ENCODE results near the gene PLCB3. TPM values are rescaled to one million over a fixed set of nuclear protein-coding genes. Genes with fewer than 3 reads are reported as not detected.

The PLCB3 gene
- total RNA-seq, 1 donor, result 3.7 TPM

- Histone ChIP-seq H3K9me3 (ENCODE audit: low read depth, low read length) (no peaks in the 10 kb centered on the region), H3K4me1 (ENCODE audit: insufficient read depth, low read length) (peaks cover 25% of the 10 kb centered on the region), H3K27me3 (ENCODE audit: insufficient read depth, low read length) (no peaks in the 10 kb centered on the region), H3K4me3 (ENCODE audit: low read length) (no peak overlapping the region)
These were observed 40.0 kb upstream of the PLCB3 start for GRCh38 chr11:64211181-64211872.

- H3K4me1 ChIP-seq (ENCODE audit: insufficient read depth, low read length), result no peaks in the 10 kb centered on the region
- H3K27me3 ChIP-seq (ENCODE audit: insufficient read depth, low read length), result no peaks in the 10 kb centered on the region
- H3K4me3 ChIP-seq (ENCODE audit: low read length), result no peak overlapping the region
- H3K9me3 ChIP-seq (ENCODE audit: low read depth, low read length), result no peaks in the 10 kb centered on the region
These were observed 34.5 kb upstream of the PLCB3 start for GRCh38 chr11:64216879-64217278.

- Histone ChIP-seq H3K27me3 (ENCODE audit: insufficient read depth, low read length) (no peaks in the 10 kb centered on the region), H3K9me3 (ENCODE audit: low read depth, low read length) (no peaks in the 10 kb centered on the region), H3K4me1 (ENCODE audit: insufficient read depth, low read length) (no peaks in the 10 kb centered on the region), H3K4me3 (ENCODE audit: low read length) (no peak overlapping the region)
These were observed 32.5 kb upstream of the PLCB3 start for GRCh38 chr11:64218628-64219353.

- Histone ChIP-seq H3K27me3 (ENCODE audit: insufficient read depth, low read length) (no peaks in the 10 kb centered on the region), H3K9me3 (ENCODE audit: low read depth, low read length) (no peaks in the 10 kb centered on the region)
These were observed 32.0 kb upstream of the PLCB3 start for GRCh38 chr11:64219354-64219684.

GRCh38 chr11:64219755-64220154 is 31.6 kb upstream of the PLCB3 start:
- H3K4me3 ChIP-seq (ENCODE audit: low read length), result no peak overlapping the region
- no peaks in the 10 kb centered on the region for H3K9me3 ChIP-seq (ENCODE audit: low read depth, low read length)
- peaks cover 4% of the 10 kb centered on the region for H3K4me1 ChIP-seq (ENCODE audit: insufficient read depth, low read length)
- no peaks in the 10 kb centered on the region for H3K27me3 ChIP-seq (ENCODE audit: insufficient read depth, low read length)

More at GRCh38 chr11:64219354-64219684, 32.0 kb upstream of the PLCB3 start:
- Histone ChIP-seq H3K4me3 (ENCODE audit: low read length) (no peak overlapping the region), H3K4me1 (ENCODE audit: insufficient read depth, low read length) (no peaks in the 10 kb centered on the region)

- H3K9me3 ChIP-seq (ENCODE audit: low read depth, low read length), result no peaks in the 10 kb centered on the region
- H3K4me3 ChIP-seq (ENCODE audit: low read length), result no peak overlapping the region
- H3K4me1 ChIP-seq (ENCODE audit: insufficient read depth, low read length), result peaks cover 9% of the 10 kb centered on the region
- H3K27me3 ChIP-seq (ENCODE audit: insufficient read depth, low read length), result no peaks in the 10 kb centered on the region
These were observed 31.1 kb upstream of the PLCB3 start for GRCh38 chr11:64220271-64220670.

GRCh38 chr11:64220798-64221197 is 30.5 kb upstream of the PLCB3 start:
- Histone ChIP-seq H3K4me1 (ENCODE audit: insufficient read depth, low read length) (peaks cover 15% of the 10 kb centered on the region), H3K9me3 (ENCODE audit: low read depth, low read length) (no peaks in the 10 kb centered on the region), H3K4me3 (ENCODE audit: low read length) (no peak overlapping the region), H3K27me3 (ENCODE audit: insufficient read depth, low read length) (no peaks in the 10 kb centered on the region)

GRCh38 chr11:64222651-64223000 is 28.7 kb upstream of the PLCB3 start:
- Histone ChIP-seq H3K9me3 (ENCODE audit: low read depth, low read length) (no peaks in the 10 kb centered on the region), H3K4me1 (ENCODE audit: insufficient read depth, low read length) (peaks cover 29% of the 10 kb centered on the region), H3K4me3 (ENCODE audit: low read length) (no peak overlapping the region), H3K27me3 (ENCODE audit: insufficient read depth, low read length) (no peaks in the 10 kb centered on the region)

GRCh38 chr11:64223001-64223651 is 28.2 kb upstream of the PLCB3 start:
- Histone ChIP-seq H3K4me3 (ENCODE audit: low read length) (no peak overlapping the region), H3K27me3 (ENCODE audit: insufficient read depth, low read length) (no peaks in the 10 kb centered on the region), H3K4me1 (ENCODE audit: insufficient read depth, low read length) (peaks cover 34% of the 10 kb centered on the region), H3K9me3 (ENCODE audit: low read depth, low read length) (no peaks in the 10 kb centered on the region)

GRCh38 chr11:64224151-64224890 is 27.0 kb upstream of the PLCB3 start:
- no peak overlapping the region for H3K4me3 ChIP-seq (ENCODE audit: low read length)
- no peaks in the 10 kb centered on the region for H3K9me3 ChIP-seq (ENCODE audit: low read depth, low read length)
- no peaks in the 10 kb centered on the region for H3K27me3 ChIP-seq (ENCODE audit: insufficient read depth, low read length)
- peaks cover 40% of the 10 kb centered on the region for H3K4me1 ChIP-seq (ENCODE audit: insufficient read depth, low read length)

GRCh38 chr11:64224891-64225607 is 26.3 kb upstream of the PLCB3 start:
- Histone ChIP-seq H3K4me3 (ENCODE audit: low read length) (peak overlapping the region; percentile 79), H3K4me1 (ENCODE audit: insufficient read depth, low read length) (peaks cover 47% of the 10 kb centered on the region), H3K9me3 (ENCODE audit: low read depth, low read length) (no peaks in the 10 kb centered on the region), H3K27me3 (ENCODE audit: insufficient read depth, low read length) (no peaks in the 10 kb centered on the region)

- Histone ChIP-seq H3K4me1 (ENCODE audit: insufficient read depth, low read length) (peaks cover 49% of the 10 kb centered on the region), H3K9me3 (ENCODE audit: low read depth, low read length) (no peaks in the 10 kb centered on the region), H3K27me3 (ENCODE audit: insufficient read depth, low read length) (no peaks in the 10 kb centered on the region), H3K4me3 (ENCODE audit: low read length) (peak within 1 kb of the TSS; percentile 79)
These were observed 25.5 kb upstream of the PLCB3 start, which contains the start of the genes NUDT22 and TRPT1 for GRCh38 chr11:64225608-64226506. TSS of gene NUDT22 (plus strand) at chr11:64226274. CDS start at chr11:64226653, 379 bp downstream. TSS of gene TRPT1 (minus strand) at chr11:64226186. CDS start at chr11:64225860, 326 bp downstream.

GRCh38 chr11:64226507-64227051 is 24.8 kb upstream of the PLCB3 start:
- no peaks in the 10 kb centered on the region for H3K27me3 ChIP-seq (ENCODE audit: insufficient read depth, low read length)
- H3K4me3 ChIP-seq (ENCODE audit: low read length), result peak overlapping the region; percentile 79
- no peaks in the 10 kb centered on the region for H3K9me3 ChIP-seq (ENCODE audit: low read depth, low read length)
- peaks cover 57% of the 10 kb centered on the region for H3K4me1 ChIP-seq (ENCODE audit: insufficient read depth, low read length)

Data from mononuclear cell (primary cell).